HepG2 (cell line): ENCODE data around the gene OR10G2. TPM values are rescaled to one million over a fixed set of nuclear protein-coding genes. Genes with fewer than 3 reads are reported as not detected.

Experiments used
- ATAC-seq: fragments of 200-7000 bp; cut with Tn5 transposase; 3 replicates; pipeline ENCODE4 v1.9.1; 2020; ENCODE audit warnings: mild to moderate bottlenecking, moderate library complexity
- BruUV-seq: library from RNA; stranded (reverse); fragments of 400-500 nt; replicated peaks from 2 replicates; lab custom pipeline; 2021; lab: Mats Ljungman, UMichigan
- CTCF ChIA-PET: fragments of 300-600 bp; formaldehyde crosslinking; extraction: SDS; loops from one replicate; lab custom pipeline; 2021; ENCODE audit warnings: low total read pairs, inconsistent platforms, low intra/inter-chr PET ratio; lab: Yijun Ruan, JAX
- POLR2A ChIA-PET: fragments of 350-600 bp; sonication (Branson Sonifier 250); formaldehyde crosslinking; loops from one replicate; lab custom pipeline; 2020; ENCODE audit warnings: antibody characterized with exemption, inconsistent platforms; lab: Yijun Ruan, JAX
- DNase-seq: peaks from one replicate; pipeline ENCODE4 v3.0.0-alpha.2; 2015; ENCODE audit warnings: low spot score
- FAIRE-seq: peaks from 3 replicates; lab custom pipeline; 2011; peaks lifted over from hg19 to GRCh38; lab: Jason Lieb, UNC
- H2AFZ ChIP-seq: one replicate; pipeline ENCODE4 v1.6.1; 2011; ENCODE audit warnings: low read length, inconsistent platforms
- H3K27ac ChIP-seq: fragments of 300-600 bp; 3 replicates; pipeline ENCODE4 v1.8.0; 2011; ENCODE audit warnings: mixed run types, mild to moderate bottlenecking, mixed read lengths, low read length, inconsistent platforms; ENCODE audit not compliant: insufficient read depth; ENCODE audit errors: extremely low read length
- H3K27me3 ChIP-seq, 2 experiments: fragments of 200-600 bp in 1 of 2; 2 replicates in 1 of 2; 3 replicates in 1 of 2; pipeline versions ENCODE4 v1.6.0 to v1.8.0; 2011; ENCODE audit warnings: low read length in 2 of 2, mild to moderate bottlenecking in 2 of 2, moderate library complexity in 2 of 2, inconsistent platforms in 1 of 2; ENCODE audit not compliant: insufficient read depth in 2 of 2, control insufficient read depth in 1 of 2
- H3K36me3 ChIP-seq, 2 experiments: fragments of 200-600 bp in 1 of 2; replicated peaks in 1 of 2; 2 replicates in 1 of 2; 3 replicates in 1 of 2; pipeline versions ENCODE4 v1.5.1 to v1.8.0; 2011; ENCODE audit warnings: low read length in 2 of 2, inconsistent platforms in 1 of 2; ENCODE audit not compliant: insufficient read depth in 2 of 2, control insufficient read depth in 1 of 2
- H3K4me1 ChIP-seq: 2 replicates; pipeline ENCODE4 v1.5.1; 2012; ENCODE audit warnings: low read length, inconsistent platforms; ENCODE audit not compliant: insufficient read depth
- H3K4me2 ChIP-seq: 2 replicates; pipeline ENCODE4 v1.6.0; 2011; ENCODE audit warnings: low read depth, low read length, inconsistent platforms
- H3K4me3 ChIP-seq, 3 experiments: fragments of 200-600 bp in 1 of 3; sonication (generic), shearing (Covaris generic) in 1 of 3; replicated peaks in 1 of 3; 2 replicates each; pipeline ENCODE4 v1.5.1; 2011 to 2016; ENCODE audit warnings: low read length in 3 of 3, inconsistent platforms in 2 of 3, low read depth in 2 of 3, mild to moderate bottlenecking in 2 of 3, control low read depth in 1 of 3, mixed read lengths in 1 of 3; ENCODE audit not compliant: insufficient read depth in 1 of 3
- H3K79me2 ChIP-seq: one replicate; pipeline ENCODE4 v1.6.1; 2011; ENCODE audit warnings: low read length, inconsistent platforms; ENCODE audit not compliant: insufficient read depth
- H3K9ac ChIP-seq: 2 replicates; pipeline ENCODE4 v1.6.0; 2011; ENCODE audit warnings: mild to moderate bottlenecking, low read depth, low read length, inconsistent platforms; ENCODE audit not compliant: insufficient read depth
- H3K9me3 ChIP-seq: 2 replicates; pipeline ENCODE4 v1.5.1; 2012; ENCODE audit warnings: mild to moderate bottlenecking, low read length
- H4K20me1 ChIP-seq: 2 replicates; pipeline ENCODE4 v1.6.0; 2011; ENCODE audit warnings: inconsistent platforms, mild to moderate bottlenecking, low read length, moderate library complexity; ENCODE audit not compliant: insufficient read depth
- CHD2 ChIP-seq: IDR thresholded peaks from 2 replicates; pipeline ENCODE4 v1.6.1; 2011; ENCODE audit warnings: low read depth, low read length, improper control_type of control experiment
- CREB1 ChIP-seq, 2 experiments: fragments of 450-650 bp in 1 of 2; IDR thresholded peaks; 2 replicates each; pipeline ENCODE4 v1.6.1; 2016 to 2017; ENCODE audit warnings: control low read depth in 1 of 2, mild to moderate bottlenecking in 1 of 2, missing compliant biosample characterization in 1 of 2, missing genetic modification characterization in 1 of 2
- HNRNPH1 ChIP-seq: fragments of 200-400 bp; formaldehyde crosslinking; optimal IDR thresholded peaks from 2 replicates; pipeline ENCODE3; 2017; ENCODE audit warnings: mild to moderate bottlenecking, low read depth, low read length
- ONECUT2 ChIP-seq: sonication (generic); formaldehyde crosslinking; IDR thresholded peaks from 2 replicates; pipeline ENCODE4 v1.4.0; 2020; ENCODE audit warnings: missing genetic modification reagents
- TAF15 ChIP-seq: fragments of 200-400 bp; formaldehyde crosslinking; IDR thresholded peaks from one replicate; pipeline ENCODE4 v1.6.1; 2018; ENCODE audit warnings: mild to moderate bottlenecking, low read depth, low read length; ENCODE audit not compliant: poor library complexity, severe bottlenecking
- TOPORS ChIP-seq: sonication (generic); formaldehyde crosslinking; IDR thresholded peaks from 2 replicates; pipeline ENCODE4 v1.8.0; 2023; ENCODE audit warnings: mild to moderate bottlenecking, missing genetic modification reagents
- ZFP36L1 ChIP-seq: sonication (generic); formaldehyde crosslinking; IDR thresholded peaks from 2 replicates; pipeline ENCODE4 v1.8.0; 2022; ENCODE audit warnings: mild to moderate bottlenecking, missing genetic modification reagents, moderate library complexity
- ZFP37 ChIP-seq: sonication (generic); formaldehyde crosslinking; IDR thresholded peaks from 2 replicates; pipeline ENCODE4 v1.4.0; 2020; ENCODE audit warnings: missing genetic modification reagents, borderline replicate concordance
- ZFP41 ChIP-seq: sonication (generic); formaldehyde crosslinking; IDR thresholded peaks from 2 replicates; pipeline ENCODE4 v1.4.0; 2020; ENCODE audit warnings: mild to moderate bottlenecking, missing genetic modification reagents, borderline replicate concordance
- WGBS: methylation state at CpG from one replicate; pipeline ENCODE4 v1.1.6; 2017; ENCODE audit warnings: low lambda C conversion rate; 5-methylcytosine and 5-hydroxymethylcytosine counted together
- in situ Hi-C: cut with HindIII; loops from 2 replicates; pipeline ENCODE4 v1.10.0; 2017; ENCODE audit warnings: low pct_unique_long_range_greater_than_20kb; ENCODE audit not compliant: extremely low pct_ligation_motif_present
- intact Hi-C: fragments of 100-400 bp; cut with micrococcal nuclease; formaldehyde crosslinking; loops from one replicate; pipeline ENCODE4 v1.10.0; 2022; ENCODE audit not compliant: unreplicated experiment
- polyA plus RNA-seq, 8 experiments: library from polyadenylated mRNA; depleted of rRNA in 3 of 8; stranded (reverse) in 7 of 8; unstranded in 1 of 8; fragments of >200 nt; fragmentation: Illumina TruSeq in 4 of 8; extraction: Trizol in 4 of 8; gene quantifications; 2 replicates each; pipeline versions ENCODE4 v1.2.1 to v1.2.3, GENCODE V29; 2011 to 2016; ENCODE audit warnings: low read depth in 4 of 8, missing spikeins in 1 of 8, mixed read lengths in 1 of 8; ENCODE audit not compliant: insufficient read depth in 1 of 8
- total RNA-seq, 5 experiments: library from RNA; depleted of rRNA; stranded (reverse); fragments of >200 nt; fragmentation: Illumina TruSeq; extraction: Trizol; gene quantifications; 2 replicates each; pipeline ENCODE4 v1.2.3, GENCODE V29; 2016; ENCODE audit warnings: low read depth in 1 of 5
- TF ChIP-seq, protein P1 (sequence below): sonication (generic); formaldehyde crosslinking; IDR thresholded peaks from 2 replicates; pipeline ENCODE4 v1.4.0; 2020; ENCODE audit warnings: low read depth, mild to moderate bottlenecking, missing genetic modification reagents
- TF ChIP-seq, protein P2 (sequence below): sonication (generic); formaldehyde crosslinking; IDR thresholded peaks from 2 replicates; pipeline ENCODE4 v1.8.0; 2022; ENCODE audit warnings: mild to moderate bottlenecking, missing genetic modification reagents; ENCODE audit not compliant: insufficient replicate concordance
- TF ChIP-seq, protein P3 (sequence below): sonication (generic); formaldehyde crosslinking; IDR thresholded peaks from 2 replicates; pipeline ENCODE4 v1.8.0; 2022; ENCODE audit warnings: mild to moderate bottlenecking, missing genetic modification reagents, moderate library complexity
- TF ChIP-seq, protein P4 (sequence below), 2 experiments: sonication (generic) in 1 of 2; formaldehyde crosslinking in 1 of 2; IDR thresholded peaks; 2 replicates each; pipeline versions ENCODE4 v1.5.1 to v1.6.1; 2011 to 2020; ENCODE audit warnings: borderline replicate concordance in 1 of 2, low read depth in 1 of 2, low read length in 1 of 2, mild to moderate bottlenecking in 1 of 2, missing genetic modification reagents in 1 of 2, moderate library complexity in 1 of 2

OR10G2 gene
- total and polyA plus RNA-seq, 2 of the 13 experiments (the other 11 are each of a cell fraction or from before 2014, with no cell fraction given), result not detected

DNA sequence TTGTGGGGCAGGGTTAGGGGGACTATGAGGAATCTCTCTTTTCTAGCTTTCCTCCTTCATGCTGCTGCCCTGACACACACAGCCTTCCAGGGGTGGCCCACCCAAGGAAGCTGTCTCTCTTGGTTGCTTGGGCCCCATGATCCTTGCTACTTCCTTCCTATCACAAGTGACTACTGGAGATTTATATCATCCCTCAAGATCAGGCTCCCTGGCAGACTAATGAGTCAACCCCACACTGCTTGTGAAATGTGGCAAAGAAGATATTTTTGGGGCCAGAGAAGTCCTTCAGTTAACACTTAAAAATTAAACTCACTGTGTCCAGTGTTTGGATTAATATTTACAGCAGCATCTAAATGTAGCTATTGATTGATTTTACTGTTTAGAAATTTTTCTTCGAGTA lies 37.4 kb upstream of the OR10G2 start (continued):
- TF ChIP-seq, protein P1, sequence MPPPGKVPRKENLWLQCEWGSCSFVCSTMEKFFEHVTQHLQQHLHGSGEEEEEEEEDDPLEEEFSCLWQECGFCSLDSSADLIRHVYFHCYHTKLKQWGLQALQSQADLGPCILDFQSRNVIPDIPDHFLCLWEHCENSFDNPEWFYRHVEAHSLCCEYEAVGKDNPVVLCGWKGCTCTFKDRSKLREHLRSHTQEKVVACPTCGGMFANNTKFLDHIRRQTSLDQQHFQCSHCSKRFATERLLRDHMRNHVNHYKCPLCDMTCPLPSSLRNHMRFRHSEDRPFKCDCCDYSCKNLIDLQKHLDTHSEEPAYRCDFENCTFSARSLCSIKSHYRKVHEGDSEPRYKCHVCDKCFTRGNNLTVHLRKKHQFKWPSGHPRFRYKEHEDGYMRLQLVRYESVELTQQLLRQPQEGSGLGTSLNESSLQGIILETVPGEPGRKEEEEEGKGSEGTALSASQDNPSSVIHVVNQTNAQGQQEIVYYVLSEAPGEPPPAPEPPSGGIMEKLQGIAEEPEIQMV (CRISPR knock-in tag), result no peak
- TF ChIP-seq, all 625 proteins: peak for 0

DNA sequence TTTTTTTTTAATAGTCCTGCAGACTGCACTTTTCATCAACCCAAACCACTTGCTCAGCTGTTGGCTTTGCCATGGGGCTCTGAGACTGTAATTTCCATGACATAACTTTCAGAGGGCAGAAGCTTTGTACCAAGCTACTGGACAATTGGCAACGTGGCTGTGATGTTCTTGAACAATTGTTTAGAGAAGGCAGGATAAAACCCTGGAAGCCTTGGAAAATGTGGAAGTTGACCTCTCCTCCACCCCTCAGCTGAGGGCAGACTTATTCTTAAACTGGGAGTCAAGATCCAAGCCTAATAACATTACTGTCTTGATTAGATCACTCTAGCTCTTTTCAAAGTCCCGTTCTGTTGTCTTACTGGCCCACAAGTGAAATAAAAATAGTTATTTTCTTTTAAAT lies 36.6 kb upstream of the OR10G2 start:
- intact Hi-C loops (no loop called here), in situ Hi-C loops (no loop called here)
- H3K27me3 ChIP-seq, result no peaks in the 10 kb centered on the region; a peak in 1 of 5 replicates
- TF ChIP-seq ZFP36L1 (CRISPR knock-in tag), result no peak
- no peak for TF ChIP-seq ZFP37 (CRISPR knock-in tag)
- TF ChIP-seq, protein P2, sequence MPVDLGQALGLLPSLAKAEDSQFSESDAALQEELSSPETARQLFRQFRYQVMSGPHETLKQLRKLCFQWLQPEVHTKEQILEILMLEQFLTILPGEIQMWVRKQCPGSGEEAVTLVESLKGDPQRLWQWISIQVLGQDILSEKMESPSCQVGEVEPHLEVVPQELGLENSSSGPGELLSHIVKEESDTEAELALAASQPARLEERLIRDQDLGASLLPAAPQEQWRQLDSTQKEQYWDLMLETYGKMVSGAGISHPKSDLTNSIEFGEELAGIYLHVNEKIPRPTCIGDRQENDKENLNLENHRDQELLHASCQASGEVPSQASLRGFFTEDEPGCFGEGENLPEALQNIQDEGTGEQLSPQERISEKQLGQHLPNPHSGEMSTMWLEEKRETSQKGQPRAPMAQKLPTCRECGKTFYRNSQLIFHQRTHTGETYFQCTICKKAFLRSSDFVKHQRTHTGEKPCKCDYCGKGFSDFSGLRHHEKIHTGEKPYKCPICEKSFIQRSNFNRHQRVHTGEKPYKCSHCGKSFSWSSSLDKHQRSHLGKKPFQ (CRISPR knock-in tag), result no peak
- TF ChIP-seq HNRNPH1, result no peak
- TF ChIP-seq CHD2, result no peak
- TF ChIP-seq TAF15, result no peak
- TF ChIP-seq CREB1 (IDR thresholded peaks at IDR 0.05), result no peak
- TF ChIP-seq CREB1 (CRISPR knock-in tag; IDR thresholded peaks at IDR 0.05), result no peak
- TF ChIP-seq TOPORS (CRISPR knock-in tag), result no peak
- no peak for TF ChIP-seq ONECUT2 (CRISPR knock-in tag)
- no peak for TF ChIP-seq ZFP41 (CRISPR knock-in tag)
- TF ChIP-seq, protein P3, sequence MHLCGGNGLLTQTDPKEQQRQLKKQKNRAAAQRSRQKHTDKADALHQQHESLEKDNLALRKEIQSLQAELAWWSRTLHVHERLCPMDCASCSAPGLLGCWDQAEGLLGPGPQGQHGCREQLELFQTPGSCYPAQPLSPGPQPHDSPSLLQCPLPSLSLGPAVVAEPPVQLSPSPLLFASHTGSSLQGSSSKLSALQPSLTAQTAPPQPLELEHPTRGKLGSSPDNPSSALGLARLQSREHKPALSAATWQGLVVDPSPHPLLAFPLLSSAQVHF (CRISPR knock-in tag), result no peak
- TF ChIP-seq, protein P4, sequence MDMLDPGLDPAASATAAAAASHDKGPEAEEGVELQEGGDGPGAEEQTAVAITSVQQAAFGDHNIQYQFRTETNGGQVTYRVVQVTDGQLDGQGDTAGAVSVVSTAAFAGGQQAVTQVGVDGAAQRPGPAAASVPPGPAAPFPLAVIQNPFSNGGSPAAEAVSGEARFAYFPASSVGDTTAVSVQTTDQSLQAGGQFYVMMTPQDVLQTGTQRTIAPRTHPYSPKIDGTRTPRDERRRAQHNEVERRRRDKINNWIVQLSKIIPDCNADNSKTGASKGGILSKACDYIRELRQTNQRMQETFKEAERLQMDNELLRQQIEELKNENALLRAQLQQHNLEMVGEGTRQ (IDR thresholded peaks at IDR 0.05; ENCODE audit: low read depth, low read length), result no peak
- TF ChIP-seq, protein P4 (CRISPR knock-in tag; IDR thresholded peaks at IDR 0.05; ENCODE audit: borderline replicate concordance), result no peak
- DNase-seq, result no peak
- no peak overlapping the region for H3K4me2 ChIP-seq
- H3K36me3 ChIP-seq, result no peaks in the 10 kb centered on the region
- no peak overlapping the region for H3K4me3 ChIP-seq
- H3K9ac ChIP-seq, result no peak overlapping the region
- H2AFZ ChIP-seq, result no peak overlapping the region
- no peaks in the 10 kb centered on the region for H4K20me1 ChIP-seq
- peaks cover 5% of the 10 kb centered on the region; the same call in 1 of the 2 replicates for H3K4me1 ChIP-seq
- WGBS, result 0% methylated on average over 2 of the region's 2 CpGs
- ChIA-PET POLR2A (no interaction called here), CTCF (no interaction called here)
- H3K79me2 ChIP-seq, result no peaks in the 10 kb centered on the region
- FAIRE-seq, result no peak
- ATAC-seq, result no peak
- H3K9me3 ChIP-seq, result peaks cover 18% of the 10 kb centered on the region
- BruUV-seq, result no TSS peak
- H3K27ac ChIP-seq, result no peak overlapping the region
